NCI-H1417 treated with DMSO at 0.1 percent for 48 hours (cell line): ENCODE measurements around the gene SLFNL1.

Source experiments
- DNase-seq: peaks from one replicate; lab custom pipeline; 2025; lab: John Stamatoyannopoulos, UW

SLFNL1 gene

DNA sequence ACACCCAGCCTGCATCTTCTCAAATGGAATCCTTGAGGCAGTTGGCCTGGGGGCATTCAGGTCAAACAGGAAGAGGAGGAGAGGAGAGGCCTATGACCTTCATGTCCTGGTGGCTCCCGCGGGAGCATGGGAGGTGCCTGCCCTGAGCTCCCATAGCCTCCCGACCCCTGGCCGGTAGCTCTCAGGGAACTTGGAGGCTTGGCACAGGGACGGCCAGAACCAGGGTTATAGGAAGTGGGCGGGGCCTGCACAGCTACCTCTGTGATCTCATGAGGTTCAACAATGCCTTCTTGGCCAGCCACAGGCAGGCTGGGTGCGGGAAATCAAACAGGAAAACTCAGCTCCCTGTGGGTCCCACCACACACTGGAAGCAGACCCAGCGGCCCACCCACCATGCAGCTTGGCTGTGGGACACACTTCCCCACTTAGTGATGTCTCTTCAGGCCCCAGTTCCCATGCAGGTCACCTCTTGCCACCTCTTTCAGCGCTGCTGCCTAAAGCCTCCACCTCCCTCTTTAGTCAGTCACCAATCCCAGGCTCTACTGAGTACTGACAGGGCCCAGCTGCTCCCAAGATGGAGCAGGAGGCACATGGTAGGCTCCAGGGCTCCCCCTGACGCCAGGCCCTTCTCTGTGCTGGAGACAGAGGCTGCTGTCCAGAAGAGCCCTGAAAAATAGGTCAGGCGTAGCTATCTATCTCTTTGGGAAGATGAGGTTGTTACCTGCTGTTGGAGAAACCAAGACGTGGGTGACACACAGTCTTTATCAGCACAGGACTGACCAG lies at the start of gene SLFNL1:
Gene SLFNL1, minus strand, starts transcription at position 200 of the 783 bp plus-strand sequence. CDS start 1,065 bp downstream, outside the sequence.
- DNase-seq: no peak

DNA sequence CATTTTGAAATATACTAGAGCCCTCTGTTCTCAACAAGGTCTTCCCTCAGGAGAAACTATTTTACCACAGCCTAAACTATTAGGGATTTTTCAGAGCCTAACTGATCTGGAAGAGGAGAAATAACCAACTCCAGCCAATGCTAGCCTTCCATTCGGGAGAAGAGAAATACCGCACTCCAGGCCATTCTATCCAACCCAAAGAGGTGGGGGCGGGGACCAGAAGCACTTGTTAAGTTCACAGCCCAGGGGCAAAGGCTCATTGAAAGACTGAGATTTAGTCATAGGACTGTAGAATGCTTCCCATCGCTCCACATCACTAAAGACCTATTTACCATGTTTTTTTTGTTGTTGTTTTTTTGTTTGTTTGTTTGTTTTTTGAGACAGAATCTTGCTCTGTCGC lies 35.4 kb upstream of the SLFNL1 start:
- no peak for DNase-seq

DNA sequence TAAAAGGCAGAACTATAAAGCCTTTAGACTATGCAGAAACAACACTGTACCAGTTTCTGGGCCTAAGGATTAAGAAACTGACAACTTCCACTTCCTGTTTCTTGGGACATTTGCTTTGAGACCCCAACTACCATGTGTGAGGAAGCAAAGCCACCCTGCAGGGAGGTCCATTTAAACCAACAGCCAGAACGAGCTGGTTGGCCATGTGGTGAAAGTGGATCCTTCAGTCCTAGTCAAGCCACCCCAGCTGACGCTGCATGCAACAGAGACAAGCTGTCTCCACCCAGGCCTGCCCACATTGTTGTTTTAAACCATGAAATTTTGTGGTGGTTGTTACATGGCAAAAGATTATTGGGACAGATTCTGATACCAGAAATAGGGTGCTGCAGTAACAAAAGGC lies 31.8 kb upstream of the SLFNL1 start:
- DNase-seq: no peak

DNA sequence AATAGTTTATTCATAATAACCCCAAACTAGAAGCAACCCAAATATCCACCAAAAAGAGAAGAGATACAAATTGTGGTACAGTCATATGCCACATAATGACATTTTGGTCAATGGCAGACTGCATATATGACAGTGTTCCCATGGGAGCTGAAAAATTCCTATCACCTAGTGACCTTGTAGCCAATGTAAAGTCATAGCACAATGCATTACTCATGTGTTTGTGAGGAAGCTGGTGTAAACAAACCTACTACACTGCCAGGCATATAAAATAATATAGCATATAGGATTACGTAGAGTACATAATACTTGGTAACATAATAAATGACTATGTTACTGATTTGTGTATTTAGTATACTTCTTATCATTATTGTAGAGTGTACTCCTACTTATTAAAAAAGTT lies 29.5 kb upstream of the SLFNL1 start:
- DNase-seq: no peak

DNA sequence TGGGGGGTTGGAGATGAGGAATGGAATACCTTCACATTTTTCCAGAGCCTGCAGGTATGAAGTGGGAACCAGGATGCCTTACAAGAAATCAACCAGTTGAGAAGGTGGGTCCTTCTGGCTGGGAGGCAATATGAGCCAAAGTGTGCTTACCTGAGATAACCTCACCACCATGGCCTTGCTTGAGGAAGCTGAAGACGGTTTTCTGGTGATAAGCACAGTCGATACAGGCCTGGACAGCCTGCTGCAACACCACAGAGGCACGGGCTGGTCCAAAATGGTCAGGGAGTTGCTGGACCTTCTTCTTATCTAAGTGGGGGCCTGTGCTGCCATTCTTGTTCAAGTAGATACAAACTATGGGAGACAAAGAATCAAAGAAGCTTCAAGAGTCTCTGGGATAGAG lies 27.0 kb upstream of the SLFNL1 start:
- DNase-seq: no peak

DNA sequence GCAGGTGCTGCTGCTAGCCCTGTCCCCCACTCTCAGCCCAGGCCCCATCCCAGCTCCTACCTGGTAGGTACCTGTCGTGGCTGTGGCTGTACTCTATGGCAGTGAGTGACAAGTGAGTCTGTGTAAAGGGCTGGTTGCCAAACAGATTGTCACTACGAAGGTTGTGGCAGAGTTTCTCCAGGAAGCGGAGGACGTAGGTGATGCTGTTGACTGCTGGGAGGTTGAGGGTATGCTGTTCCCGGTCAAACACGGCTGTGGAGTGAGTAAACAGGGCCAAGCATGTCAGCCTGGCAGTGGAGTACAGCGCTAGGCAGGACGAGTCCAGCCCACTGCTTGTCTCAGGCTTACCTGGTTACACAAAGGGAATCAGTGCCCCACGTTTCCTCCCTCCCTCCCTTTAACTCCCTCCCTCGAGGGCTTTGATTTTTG lies 24.8 kb upstream of the SLFNL1 start:
- no peak for DNase-seq

DNA sequence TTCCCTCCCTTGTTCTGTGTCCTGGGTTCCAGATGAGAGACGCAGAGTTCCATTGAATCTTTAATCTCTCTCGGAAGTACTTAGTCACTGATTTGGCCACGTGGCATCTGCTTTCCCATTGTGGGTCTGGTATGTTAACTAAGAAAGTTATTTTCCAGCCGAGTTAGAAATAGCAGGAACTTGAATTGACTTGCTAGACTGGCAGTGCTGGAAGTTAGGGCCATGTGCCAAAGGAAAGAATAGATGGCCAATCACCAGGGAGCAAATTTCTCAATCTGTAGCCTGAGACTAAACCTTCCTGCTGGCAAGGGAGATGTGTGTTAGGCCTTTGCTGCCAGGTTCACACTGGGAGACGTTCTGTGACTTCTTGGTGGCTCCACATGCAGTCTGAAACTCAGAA lies 24.2 kb upstream of the SLFNL1 start:
- DNase-seq: no peak

DNA sequence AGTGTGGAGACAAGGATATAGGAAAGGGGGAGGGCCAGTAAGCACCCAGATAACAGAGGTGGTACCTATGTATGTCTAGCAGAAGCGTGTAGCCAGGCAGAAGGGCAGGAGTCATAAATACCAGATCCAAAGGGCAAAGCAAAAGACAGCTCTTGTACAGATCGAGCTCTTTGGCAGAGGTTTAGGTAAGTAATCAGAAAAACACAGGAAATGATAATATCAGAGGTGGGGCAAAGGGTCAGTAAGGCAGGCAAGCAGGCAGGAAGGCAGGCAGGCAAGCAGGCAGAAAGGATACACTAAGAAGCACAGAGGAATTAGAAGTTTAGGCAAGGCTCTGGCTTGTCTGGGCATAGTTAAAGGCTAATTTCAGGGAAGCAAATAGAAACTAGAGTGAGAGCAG lies 22.7 kb upstream of the SLFNL1 start:
- DNase-seq: no peak

DNA sequence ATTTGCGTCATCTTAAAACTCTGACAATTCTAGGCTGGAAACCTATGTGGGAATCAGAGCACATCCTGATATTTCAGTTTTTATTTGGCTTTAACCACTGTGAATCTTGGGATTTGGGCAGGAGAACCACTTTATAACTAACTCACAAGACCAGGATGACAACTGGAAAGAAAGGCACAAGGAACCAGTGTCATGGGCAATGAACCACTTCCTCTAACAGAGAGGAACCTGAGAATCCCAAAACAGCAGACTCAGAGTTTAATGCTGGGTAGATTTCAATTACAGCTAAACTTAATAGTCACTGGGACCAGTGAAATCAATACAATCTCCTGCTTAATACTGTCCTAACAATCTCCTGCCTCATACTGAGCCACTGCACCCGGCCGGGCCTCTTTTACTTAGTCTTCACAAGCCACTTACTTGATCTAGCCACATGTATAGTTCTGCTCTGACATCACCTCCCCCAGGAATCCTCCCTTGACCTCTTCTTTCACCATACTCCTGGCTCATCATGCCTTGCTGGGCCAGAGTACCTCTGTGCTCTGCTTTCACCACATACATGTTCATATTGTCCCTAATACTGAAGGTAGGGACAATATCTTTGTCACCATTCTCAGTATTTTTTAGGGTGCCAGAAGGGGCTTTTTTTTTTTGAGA lies 20.2 kb upstream of the SLFNL1 start:
- DNase-seq: no peak

DNA sequence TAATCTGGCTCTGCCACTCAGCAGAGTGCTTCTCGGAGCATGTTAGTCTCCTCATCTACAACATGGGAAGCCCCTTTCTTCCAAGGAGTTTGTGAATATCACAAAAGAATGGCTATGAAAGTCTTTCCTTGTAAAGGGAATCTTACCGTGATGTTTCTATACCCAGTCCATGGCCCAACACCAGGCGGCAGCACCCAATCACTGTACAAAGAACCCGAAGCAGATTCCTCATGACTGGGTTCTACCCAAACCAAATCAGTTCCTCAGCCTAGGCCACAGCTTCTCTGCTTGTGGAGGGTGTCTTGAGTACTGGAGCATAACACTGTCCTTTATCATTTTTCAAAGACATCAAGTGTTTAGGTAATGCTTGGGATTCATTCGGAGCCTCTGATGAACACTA lies 16.6 kb upstream of the SLFNL1 start:
- DNase-seq: no peak

DNA sequence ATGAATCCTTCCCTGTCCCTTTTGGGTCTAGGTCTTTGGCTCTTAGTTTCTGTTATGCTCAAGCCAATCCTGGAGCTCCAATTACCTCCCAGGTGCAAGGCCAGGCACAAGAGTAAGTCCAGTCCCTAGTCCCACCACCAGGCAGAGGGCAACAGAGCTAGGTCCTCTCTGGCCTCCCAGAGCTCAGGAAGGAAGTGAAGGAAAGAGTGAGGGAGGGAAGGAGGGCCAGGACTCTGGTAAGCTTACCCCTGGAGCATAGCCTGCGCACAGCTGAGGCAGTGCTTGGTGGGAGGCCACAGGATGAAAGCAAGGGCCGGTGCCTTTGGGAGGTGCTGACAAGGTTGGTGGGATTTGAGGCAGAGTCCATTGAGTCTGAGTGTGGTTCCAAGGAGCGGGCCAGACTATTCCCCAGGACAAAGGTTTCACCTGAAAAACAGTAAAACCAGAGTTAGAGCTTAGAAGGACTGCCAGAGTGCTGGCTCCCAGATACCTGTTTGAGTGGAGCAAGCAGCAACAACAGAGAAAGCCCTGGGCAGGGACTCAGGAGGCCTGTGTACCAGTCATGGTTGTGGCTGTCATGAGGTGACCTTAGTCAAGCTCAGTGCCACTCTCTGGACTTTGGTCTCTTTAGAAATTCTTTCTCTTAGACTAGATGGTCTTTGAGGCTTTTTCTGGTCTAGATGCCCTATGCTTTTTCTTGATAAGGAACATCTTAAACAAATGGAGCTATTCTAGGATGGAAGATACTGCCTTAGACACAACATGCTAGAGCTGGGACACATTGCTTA lies 15.8 kb upstream of the SLFNL1 start:
- no peak for DNase-seq

DNA sequence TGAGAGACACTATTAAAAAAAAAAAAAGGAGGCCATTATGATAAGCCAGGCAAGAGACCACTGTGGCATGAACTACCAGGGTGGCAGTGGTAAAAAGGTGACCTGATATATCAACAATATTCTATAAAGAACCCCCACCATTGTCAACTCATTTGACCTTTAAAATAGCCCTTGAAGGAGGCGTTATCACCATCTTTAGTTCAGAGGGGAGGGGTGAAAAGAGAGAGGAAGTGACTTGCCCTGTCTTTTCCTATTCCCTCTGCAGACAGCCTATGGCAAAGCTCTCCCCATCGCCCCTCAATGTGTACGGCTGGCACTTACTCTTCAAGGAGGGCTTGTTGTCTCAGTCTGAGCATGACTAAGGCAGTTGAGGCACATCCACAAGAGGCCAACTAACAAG lies 11.7 kb upstream of the SLFNL1 start:
- no peak for DNase-seq

DNA sequence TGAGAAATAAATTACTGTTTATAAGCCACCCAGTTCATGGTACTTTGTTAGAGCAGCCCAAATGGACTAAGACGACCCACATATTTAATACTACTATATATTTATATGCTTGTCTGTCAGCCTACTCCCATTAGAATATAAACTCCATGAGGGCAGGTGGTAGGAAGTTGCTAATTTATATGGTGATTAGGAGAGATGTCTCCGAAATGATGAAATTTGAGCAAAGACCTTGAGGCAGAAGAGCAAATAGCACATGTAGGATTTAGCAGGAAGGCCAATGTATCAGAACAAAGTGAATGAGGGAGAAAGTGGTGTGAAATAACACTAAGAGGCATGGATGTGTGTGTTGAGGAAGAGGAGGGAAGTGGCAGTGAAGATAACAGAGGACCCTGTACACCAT lies 10.6 kb upstream of the SLFNL1 start:
- DNase-seq: no peak

DNA sequence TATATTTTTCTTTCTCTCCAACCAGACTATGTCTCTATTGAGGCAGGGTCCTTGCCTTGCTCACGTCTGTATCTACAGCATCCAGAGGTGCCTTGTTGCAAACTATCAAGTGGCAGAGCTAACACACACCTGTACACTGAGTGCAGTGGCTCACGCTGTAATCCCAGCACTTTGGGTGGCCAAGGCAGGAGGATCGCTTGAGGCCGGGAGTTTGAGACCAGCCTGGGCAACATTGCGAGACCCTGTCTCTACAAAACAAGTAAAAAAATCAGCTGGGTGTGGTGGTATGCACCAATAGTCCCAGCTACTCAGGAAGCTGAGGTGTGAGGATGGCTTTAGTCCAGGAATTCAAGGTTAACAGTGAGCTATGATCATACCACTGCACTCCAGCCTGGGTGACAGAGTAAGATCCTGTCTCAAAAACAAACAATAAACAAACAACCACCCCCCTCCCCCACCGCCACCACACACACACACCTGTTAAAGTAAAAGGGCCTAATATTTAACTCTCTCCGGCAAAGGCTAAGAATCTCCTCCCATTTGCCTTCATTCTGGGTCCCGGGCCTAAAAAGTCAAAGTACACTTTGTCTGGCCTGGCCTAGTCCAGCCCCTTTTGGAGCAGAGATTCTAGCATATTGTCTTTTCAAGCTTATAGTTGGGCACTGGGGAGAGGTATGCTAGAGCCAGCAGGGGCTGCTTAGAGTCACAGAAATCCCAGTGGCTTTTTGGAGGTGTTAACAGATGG lies 9.5 kb upstream of the SLFNL1 start:
- no peak for DNase-seq

DNA sequence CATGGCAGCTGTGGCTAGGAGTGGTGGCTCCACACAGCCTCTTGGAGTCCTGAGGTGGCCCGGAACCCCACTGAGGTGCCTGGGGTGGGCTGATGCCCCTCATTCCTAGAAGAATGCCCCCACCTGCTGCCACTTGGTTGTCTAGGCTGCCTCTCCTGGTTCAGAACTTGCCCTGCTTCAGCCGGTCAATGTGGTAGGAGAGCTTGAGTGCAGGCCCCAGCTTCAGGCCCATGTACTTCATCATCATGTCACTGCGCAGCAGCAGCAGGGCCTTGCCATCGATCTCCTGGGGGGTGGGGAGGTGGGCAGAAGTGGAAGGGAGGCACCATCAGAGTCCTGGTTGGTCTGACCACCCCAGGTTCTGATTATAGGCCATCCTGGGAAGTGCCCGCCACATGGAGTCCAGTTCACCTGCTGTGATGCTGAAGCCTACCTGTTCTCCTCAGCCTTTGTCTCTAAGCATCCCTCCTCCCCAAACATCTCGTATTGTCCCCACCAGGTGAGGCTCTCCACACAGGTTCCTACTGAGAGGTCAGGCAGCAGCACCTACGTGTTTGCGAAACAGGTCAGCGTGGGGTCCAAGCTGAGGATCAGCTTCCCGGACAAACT lies 6.6 kb upstream of the SLFNL1 start:
- DNase-seq: no peak

DNA sequence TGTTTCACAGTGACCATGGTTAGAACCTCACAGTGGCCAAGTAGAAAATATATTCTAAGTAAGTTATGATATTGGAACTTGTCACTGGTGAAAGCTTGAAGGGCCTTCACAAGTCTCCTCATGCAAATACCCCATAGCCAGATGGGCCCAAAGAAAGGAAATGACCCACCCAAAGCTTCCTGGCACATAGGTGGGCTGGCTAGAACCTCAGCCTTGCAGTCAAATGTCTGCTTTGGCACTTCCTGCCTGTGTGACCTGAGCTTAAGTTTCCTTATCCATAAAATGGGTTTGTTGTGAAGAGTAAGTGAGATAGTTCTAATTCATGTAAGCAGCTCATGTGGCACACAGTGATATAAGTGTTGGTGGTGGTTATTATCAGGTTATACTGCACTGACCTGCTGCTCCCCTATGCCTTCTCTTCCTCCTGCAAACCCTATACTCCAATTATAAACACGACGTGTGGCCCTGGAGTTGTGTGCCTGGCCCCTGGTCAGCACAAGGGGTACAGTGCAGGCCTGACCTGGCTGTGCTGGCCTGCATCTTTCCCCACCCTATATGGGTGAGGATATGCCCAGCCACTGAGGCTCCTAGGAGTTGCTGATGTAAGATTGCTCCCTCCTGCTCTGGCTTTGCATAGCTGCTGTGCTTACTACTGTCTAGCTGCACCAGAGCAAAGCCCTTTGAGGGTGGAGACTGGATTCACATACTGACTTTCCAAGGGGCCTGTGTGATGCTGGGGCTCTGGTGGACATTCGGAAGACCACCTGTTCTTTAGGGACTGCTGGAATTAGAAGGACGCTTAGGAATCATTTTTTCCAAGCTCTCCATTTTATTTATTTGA lies 4.7 kb upstream of the SLFNL1 start:
- DNase-seq: no peak

DNA sequence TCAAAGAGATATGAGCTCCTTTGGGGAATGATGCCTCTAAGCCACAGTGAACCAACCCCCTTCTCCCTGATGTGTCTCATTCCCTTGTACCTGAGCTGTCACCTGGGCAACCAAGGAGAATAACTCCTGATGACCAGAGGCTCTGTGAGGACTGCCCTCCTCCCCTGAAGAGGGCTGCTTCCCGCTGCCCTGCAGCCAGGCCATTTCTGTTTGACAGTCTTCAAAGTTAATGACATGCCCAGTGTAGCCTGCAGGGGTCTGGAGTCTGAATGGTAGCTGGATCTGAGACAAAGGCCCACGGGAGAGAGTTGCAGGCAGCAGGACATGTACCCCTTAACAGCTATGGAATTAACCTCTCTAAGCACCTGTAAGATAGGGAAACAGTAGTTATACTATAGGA lies 3.4 kb upstream of the SLFNL1 start:
- DNase-seq: no peak

DNA sequence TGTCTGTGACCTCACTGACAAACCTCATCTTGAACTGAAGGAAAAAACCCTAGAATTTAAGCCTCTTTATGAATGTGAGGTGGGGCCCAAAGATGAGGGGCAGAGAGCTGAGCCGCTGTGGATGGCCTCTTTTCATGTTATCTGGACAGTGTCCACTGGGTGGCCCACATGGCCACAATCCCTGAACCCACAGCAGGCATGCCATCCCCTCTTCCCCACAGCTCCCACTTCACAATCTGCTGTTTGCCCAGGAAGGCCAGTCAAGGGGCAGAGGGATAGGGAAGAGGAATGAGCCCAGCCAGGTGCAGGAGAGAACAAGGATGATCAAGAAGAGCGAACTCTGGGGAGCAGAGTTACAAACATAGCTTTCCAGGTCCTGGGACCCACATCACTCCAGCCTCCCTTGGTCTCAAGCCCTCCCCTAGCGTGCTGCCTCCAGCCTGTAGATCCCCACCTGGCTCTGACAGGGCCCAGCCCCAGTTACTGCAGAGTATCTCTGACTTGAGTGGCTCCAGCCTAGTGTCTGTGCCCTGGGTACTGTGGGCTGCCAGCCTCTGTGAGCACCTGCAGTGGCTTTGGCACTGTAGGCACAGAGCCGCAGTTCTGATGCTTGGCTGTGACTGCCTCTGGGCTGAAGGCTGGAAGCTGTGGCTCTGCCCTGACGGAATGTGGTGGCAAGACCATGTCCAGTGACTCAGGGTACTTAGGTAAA lies 1.9 kb upstream of the SLFNL1 start:
- DNase-seq: no peak

DNA sequence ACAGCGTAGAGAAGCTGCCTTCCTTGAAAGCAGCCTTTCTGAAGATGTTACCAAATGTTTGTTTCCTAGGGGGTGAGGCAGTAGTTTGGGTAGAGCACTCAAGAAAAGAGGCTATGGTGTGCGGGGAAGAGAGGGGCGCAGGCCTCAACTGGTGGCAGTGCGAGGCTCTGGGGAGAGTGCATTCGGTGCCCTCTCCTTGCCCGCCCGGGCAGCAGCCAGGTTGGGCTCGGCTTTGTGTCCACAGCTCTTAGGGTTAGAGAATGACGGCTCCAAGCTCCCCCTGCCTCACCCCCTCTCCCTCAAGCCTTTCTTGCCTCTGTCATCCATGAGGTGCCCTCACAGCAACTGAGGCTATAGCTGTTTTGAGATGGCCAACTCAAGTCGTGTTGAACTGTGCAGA lies 899 bp upstream of the SLFNL1 start:
- DNase-seq: no peak

DNA sequence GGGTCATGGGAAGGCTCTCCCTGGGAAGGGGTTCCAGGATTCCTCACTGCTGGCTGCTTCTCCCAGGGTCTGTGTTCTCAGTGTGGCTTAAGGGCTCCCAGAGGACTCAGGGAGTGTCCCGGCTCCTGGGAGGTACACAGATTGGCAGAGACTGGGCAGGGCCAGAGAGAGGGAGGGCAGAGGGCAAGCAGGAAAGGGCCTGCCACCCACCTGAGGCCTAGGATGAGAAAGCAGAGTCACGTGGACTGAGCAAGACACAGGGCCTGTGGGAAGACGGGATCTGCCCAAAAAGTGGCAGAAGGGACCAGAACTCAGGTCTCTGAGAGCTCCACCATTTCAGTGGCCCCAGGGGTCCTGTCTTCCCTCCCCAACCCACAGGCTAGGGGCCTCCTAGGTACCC lies 871 bp downstream of the SLFNL1 start:
- no peak for DNase-seq
